ENCODE results near the gene PTPRK. TPM values are rescaled to one million over a fixed set of nuclear protein-coding genes. Genes with fewer than 3 reads are reported as not detected.

PTPRK gene
- total RNA-seq, 1 experiment from 2014 or later: 31.9 TPM

GRCh38 chr6:128275030-128275429 is 245.4 kb downstream of the PTPRK start:
- Histone ChIP-seq H3K4me3 (no peak overlapping the region), H3K4me1 (replicated peaks) (peaks cover 26% of the 10 kb centered on the region), H3K36me3 (no peaks in the 10 kb centered on the region), H3K9me3 (replicated peaks) (no peaks in the 10 kb centered on the region), H3K27me3 (replicated peaks) (no peaks in the 10 kb centered on the region), H3K27ac (peak overlapping the region; percentile 55)
- DNase-seq (ENCODE audit: low read depth in 1 of 2, low spot score in 2 of 2): peak in 1 of 2 experiments; percentile 66

- no peak for DNase-seq (ENCODE audit: low read depth in 1 of 2, low spot score in 2 of 2)
- H3K4me1 ChIP-seq (replicated peaks): peaks cover 25% of the 10 kb centered on the region
- H3K27ac ChIP-seq: no peak overlapping the region
- no peaks in the 10 kb centered on the region for H3K36me3 ChIP-seq
- H3K9me3 ChIP-seq (replicated peaks): no peaks in the 10 kb centered on the region
- no peaks in the 10 kb centered on the region for H3K27me3 ChIP-seq (replicated peaks)
- no peak overlapping the region for H3K4me3 ChIP-seq
Observed at GRCh38 chr6:128271527-128271926, 248.9 kb downstream of the PTPRK start.

DNA sequence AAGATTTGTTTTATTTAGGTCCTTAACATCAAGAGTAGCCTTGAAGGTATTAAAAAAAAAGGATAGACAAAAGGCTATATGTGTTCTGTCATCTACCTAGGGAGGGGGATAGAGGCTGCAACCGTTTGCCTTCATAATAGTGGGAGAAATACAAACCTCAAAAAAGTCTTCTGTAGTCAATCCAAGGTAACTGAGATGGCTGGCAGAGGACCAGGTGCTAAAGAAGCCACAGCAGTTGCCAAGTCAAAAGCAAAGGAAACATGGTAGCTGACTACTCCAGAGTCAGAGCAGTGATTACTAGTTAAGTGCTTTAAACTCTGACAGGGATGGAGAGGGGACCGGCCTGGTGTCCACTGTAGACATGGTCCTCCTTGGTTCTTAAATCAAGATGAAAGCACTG is 249.4 kb downstream of the PTPRK start:
- Histone ChIP-seq H3K4me1 (replicated peaks) (peaks cover 20% of the 10 kb centered on the region), H3K36me3 (no peaks in the 10 kb centered on the region), H3K9me3 (replicated peaks) (no peaks in the 10 kb centered on the region), H3K27me3 (replicated peaks) (no peaks in the 10 kb centered on the region), H3K4me3 (no peak overlapping the region), H3K27ac (no peak overlapping the region)
- no peak for DNase-seq (ENCODE audit: low read depth in 1 of 2, low spot score in 2 of 2)

- Histone ChIP-seq H3K4me1 (replicated peaks) (no peaks in the 10 kb centered on the region), H3K27me3 (replicated peaks) (no peaks in the 10 kb centered on the region), H3K36me3 (no peaks in the 10 kb centered on the region), H3K9me3 (replicated peaks) (no peaks in the 10 kb centered on the region), H3K27ac (no peak overlapping the region), H3K4me3 (no peak overlapping the region)
- no peak for DNase-seq (ENCODE audit: low read depth in 1 of 2, low spot score in 2 of 2)
Observed at GRCh38 chr6:128266946-128267345, 253.5 kb downstream of the PTPRK start.

DNA sequence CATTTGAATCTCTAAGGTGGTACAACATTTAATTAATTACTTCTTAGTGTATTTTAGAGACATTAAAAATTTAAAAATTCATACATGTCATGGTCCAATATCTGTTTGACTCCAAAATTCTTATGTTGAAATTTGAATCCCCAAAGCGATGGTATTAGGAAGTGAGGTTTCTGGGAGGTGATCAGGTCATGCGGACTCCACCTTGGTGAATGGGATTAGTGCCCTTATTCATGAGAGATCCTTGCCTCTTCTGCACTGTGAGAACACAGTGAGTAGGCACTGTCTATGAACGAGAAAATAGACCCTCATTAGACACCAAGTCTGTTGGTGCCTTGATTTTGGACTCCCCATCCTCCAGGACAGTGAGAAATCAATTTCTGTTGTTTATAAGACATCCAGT is 254.7 kb downstream of the PTPRK start:
- Histone ChIP-seq H3K4me1 (replicated peaks) (no peaks in the 10 kb centered on the region), H3K9me3 (replicated peaks) (no peaks in the 10 kb centered on the region), H3K27me3 (replicated peaks) (no peaks in the 10 kb centered on the region), H3K4me3 (no peak overlapping the region), H3K27ac (no peak overlapping the region), H3K36me3 (no peaks in the 10 kb centered on the region)
- no peak for DNase-seq (ENCODE audit: low read depth in 1 of 2, low spot score in 2 of 2)

GRCh38 chr6:128259730-128260685 is 260.4 kb downstream of the PTPRK start:
- H3K27ac ChIP-seq: no peak overlapping the region
- H3K36me3 ChIP-seq: no peaks in the 10 kb centered on the region
- H3K9me3 ChIP-seq (replicated peaks): no peaks in the 10 kb centered on the region
- no peaks in the 10 kb centered on the region for H3K4me1 ChIP-seq (replicated peaks)
- no peak overlapping the region for H3K4me3 ChIP-seq
- no peak for DNase-seq (ENCODE audit: low read depth in 1 of 2, low spot score in 2 of 2)
- H3K27me3 ChIP-seq (replicated peaks): no peaks in the 10 kb centered on the region

- DNase-seq (ENCODE audit: low read depth in 1 of 2, low spot score in 2 of 2): no peak
- no peaks in the 10 kb centered on the region for H3K27me3 ChIP-seq (replicated peaks)
- H3K4me3 ChIP-seq: no peak overlapping the region
- H3K4me1 ChIP-seq (replicated peaks): no peaks in the 10 kb centered on the region
- H3K27ac ChIP-seq: no peak overlapping the region
- H3K36me3 ChIP-seq: no peaks in the 10 kb centered on the region
- no peaks in the 10 kb centered on the region for H3K9me3 ChIP-seq (replicated peaks)
Observed at GRCh38 chr6:128259029-128259724, 261.2 kb downstream of the PTPRK start.

DNA sequence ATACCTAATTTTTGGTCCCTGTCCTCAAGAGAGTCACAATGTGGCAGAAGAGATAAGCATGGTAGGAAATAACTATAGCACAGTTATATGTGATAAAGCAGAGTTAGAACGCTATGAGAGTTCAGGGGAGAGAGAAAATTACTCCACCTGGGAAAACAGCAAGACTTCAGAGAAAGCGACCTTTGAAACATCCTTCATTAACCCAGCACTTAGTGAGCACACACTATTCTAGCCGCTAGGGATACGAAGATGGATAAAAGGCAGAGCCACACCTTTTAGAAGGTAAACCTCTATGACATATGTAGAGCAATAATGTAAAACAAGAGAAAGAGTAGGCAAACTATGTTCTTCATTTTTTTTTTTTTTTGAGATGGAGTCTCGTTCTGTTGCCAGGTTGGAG is 264.3 kb downstream of the PTPRK start:
- H3K4me3 ChIP-seq: no peak overlapping the region
- H3K27me3 ChIP-seq (replicated peaks): no peaks in the 10 kb centered on the region
- H3K27ac ChIP-seq: no peak overlapping the region
- H3K36me3 ChIP-seq: no peaks in the 10 kb centered on the region
- peaks cover 4% of the 10 kb centered on the region; the same call in 1 of the 2 replicates for H3K4me1 ChIP-seq (replicated peaks)
- DNase-seq (ENCODE audit: low read depth in 1 of 2, low spot score in 2 of 2): no peak
- H3K9me3 ChIP-seq (replicated peaks): no peaks in the 10 kb centered on the region

DNA sequence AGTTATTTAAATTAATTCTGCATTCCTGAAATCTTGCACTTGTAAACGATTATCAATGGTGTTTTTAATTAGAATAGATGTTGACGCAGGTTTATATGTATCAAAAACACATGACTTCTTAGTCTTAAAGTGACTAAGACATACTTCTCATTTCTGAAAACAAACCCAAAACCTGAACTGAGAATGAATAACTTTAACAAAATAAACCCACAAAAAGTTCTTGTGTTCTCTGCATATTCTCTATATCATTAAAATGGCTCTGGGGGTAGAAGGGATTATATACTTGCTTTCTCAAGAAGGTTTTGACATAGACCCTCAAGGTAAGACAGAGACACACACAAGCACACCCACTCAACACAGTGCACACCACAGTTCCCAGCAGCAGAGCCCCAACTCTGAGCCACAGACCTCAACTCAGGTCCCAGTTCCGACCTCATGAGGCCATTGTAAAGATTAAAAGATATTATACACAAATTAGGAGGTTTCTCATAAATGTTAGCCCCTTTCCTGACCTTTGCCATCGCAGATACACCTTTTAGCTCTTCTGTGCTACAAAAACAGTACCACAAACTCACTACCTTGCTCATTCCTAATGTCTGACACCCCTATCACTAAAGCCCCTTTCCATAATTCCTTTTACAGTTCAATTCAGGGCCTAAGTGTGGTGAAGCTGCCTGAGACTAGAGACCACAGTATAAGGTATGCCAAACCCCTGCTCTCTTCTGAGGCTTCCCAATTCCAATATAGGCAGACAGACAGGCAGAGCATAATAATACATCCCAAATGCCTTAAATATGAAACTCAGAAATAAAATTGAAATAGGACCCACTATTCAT is 267.8 kb downstream of the PTPRK start:
- no peaks in the 10 kb centered on the region for H3K36me3 ChIP-seq
- H3K27ac ChIP-seq: no peak overlapping the region
- H3K9me3 ChIP-seq (replicated peaks): no peaks in the 10 kb centered on the region
- H3K4me3 ChIP-seq: no peak overlapping the region
- H3K27me3 ChIP-seq (replicated peaks): no peaks in the 10 kb centered on the region
- peaks cover 4% of the 10 kb centered on the region; the same call in 1 of the 2 replicates for H3K4me1 ChIP-seq (replicated peaks)
- no peak for DNase-seq (ENCODE audit: low read depth in 1 of 2, low spot score in 2 of 2)

GRCh38 chr6:128251445-128252340 is 268.7 kb downstream of the PTPRK start:
- no peaks in the 10 kb centered on the region for H3K9me3 ChIP-seq (replicated peaks)
- DNase-seq (ENCODE audit: low read depth in 1 of 2, low spot score in 2 of 2): no peak
- no peaks in the 10 kb centered on the region for H3K36me3 ChIP-seq
- no peak overlapping the region for H3K27ac ChIP-seq
- no peaks in the 10 kb centered on the region for H3K27me3 ChIP-seq (replicated peaks)
- H3K4me1 ChIP-seq (replicated peaks): peaks cover 4% of the 10 kb centered on the region; the same call in 1 of the 2 replicates
- H3K4me3 ChIP-seq: no peak overlapping the region

- Histone ChIP-seq H3K36me3 (no peaks in the 10 kb centered on the region), H3K9me3 (replicated peaks) (no peaks in the 10 kb centered on the region), H3K27ac (no peak overlapping the region), H3K4me3 (no peak overlapping the region), H3K4me1 (replicated peaks) (peaks cover 4% of the 10 kb centered on the region; the same call in 1 of the 2 replicates), H3K27me3 (replicated peaks) (no peaks in the 10 kb centered on the region)
- DNase-seq (ENCODE audit: low read depth in 1 of 2, low spot score in 2 of 2): no peak
Observed at GRCh38 chr6:128250370-128251070, 269.9 kb downstream of the PTPRK start.

- Histone ChIP-seq H3K4me1 (replicated peaks) (peaks cover 4% of the 10 kb centered on the region; the same call in 1 of the 2 replicates), H3K4me3 (no peak overlapping the region), H3K36me3 (no peaks in the 10 kb centered on the region), H3K27me3 (replicated peaks) (no peaks in the 10 kb centered on the region), H3K9me3 (replicated peaks) (no peaks in the 10 kb centered on the region), H3K27ac (no peak overlapping the region)
- DNase-seq (ENCODE audit: low read depth in 1 of 2, low spot score in 2 of 2): no peak
Observed at GRCh38 chr6:128249429-128249828, 271.0 kb downstream of the PTPRK start.

All from SJSA1 (cell line).